Spleen (tissue), 11 donors: Measurements from ENCODE around the gene NDUFB7. TPM values are rescaled to one million over a fixed set of nuclear protein-coding genes. Genes with fewer than 3 reads are reported as not detected.

Source experiments
- DNase-seq: peaks from one replicate; pipeline ENCODE4 v3.0.0-alpha.2; 2020
- H3K27ac ChIP-seq, 8 donors: fragments of 200-600 bp; sonication (generic) in 7 of 8; 1 replicate in 4 of 8; 2 replicates in 4 of 8; pipeline versions ENCODE4 v1.5.0 to v1.8.0; 2016 to 2021; ENCODE audit warnings: inconsistent platforms in 4 of 8, mild to moderate bottlenecking in 4 of 8, moderate library complexity in 1 of 8
- H3K27me3 ChIP-seq, 7 donors: fragments of 200-600 bp; sonication (generic) in 6 of 7; replicated peaks in 1 of 7; 1 replicate in 4 of 7; 2 replicates in 3 of 7; pipeline versions ENCODE4 v1.5.0 to v1.8.0; 2016 to 2021; ENCODE audit warnings: inconsistent platforms in 3 of 7, mild to moderate bottlenecking in 1 of 7
- H3K36me3 ChIP-seq, 6 donors: fragments of 200-600 bp; sonication (generic) in 5 of 6; 1 replicate in 4 of 6; 2 replicates in 2 of 6; pipeline versions ENCODE4 v1.5.0 to v1.8.0; 2016 to 2021; ENCODE audit warnings: inconsistent platforms in 2 of 6
- H3K4me1 ChIP-seq, 6 donors: fragments of 200-600 bp; sonication (generic) in 5 of 6; 1 replicate in 3 of 6; 2 replicates in 3 of 6; pipeline versions ENCODE4 v1.5.0 to v1.8.0; 2016 to 2021; ENCODE audit warnings: inconsistent platforms in 3 of 6
- H3K4me3 ChIP-seq, 8 donors: fragments of 200-600 bp; sonication (generic) in 7 of 8; 1 replicate in 4 of 8; 2 replicates in 4 of 8; pipeline versions ENCODE4 v1.5.0 to v1.8.0; 2016 to 2021; ENCODE audit warnings: inconsistent platforms in 4 of 8, mild to moderate bottlenecking in 4 of 8, moderate library complexity in 2 of 8
- H3K9me3 ChIP-seq, 8 donors: fragments of 200-600 bp; sonication (generic) in 7 of 8; 1 replicate in 4 of 8; 2 replicates in 4 of 8; pipeline versions ENCODE4 v1.5.0 to v1.8.0; 2016 to 2021; ENCODE audit warnings: inconsistent platforms in 4 of 8
- CTCF ChIP-seq, 11 experiments: fragments of 200-600 bp in 7 of 11; fragments of 450-650 bp in 4 of 11; sonication (generic) in 4 of 11; IDR thresholded peaks in 8 of 11; conservative IDR thresholded peaks in 3 of 11; 1 replicate in 7 of 11; 2 replicates in 4 of 11; pipeline versions ENCODE4 v1.4.0 to v1.8.0; 2016 to 2021; ENCODE audit warnings: antibody characterized with exemption in 11 of 11, inconsistent platforms in 4 of 11, mild to moderate bottlenecking in 1 of 11
- POLR2A ChIP-seq, 3 donors: fragments of 450-650 bp; IDR thresholded peaks; one replicate each; pipeline ENCODE4 v1.5.1; 2017; ENCODE audit warnings: antibody characterized with exemption in 3 of 3, mild to moderate bottlenecking in 1 of 3
- POLR2AphosphoS5 ChIP-seq, 3 donors: sonication (generic); formaldehyde crosslinking; IDR thresholded peaks; one replicate each; pipeline ENCODE4 v1.5.1; 2017; ENCODE audit warnings: antibody characterized with exemption in 3 of 3
- WGBS, 5 donors: extraction: QIAGEN DNeasy Blood & Tissue Kit in 3 of 5; methylation state at CpG; one replicate each; pipeline versions ENCODE4 v1.1.5 to v1.1.7; 2013 to 2018; 5-methylcytosine and 5-hydroxymethylcytosine counted together
- intact Hi-C: fragments of 100-400 bp; cut with DNase I; formaldehyde crosslinking; loops from one replicate; pipeline ENCODE4 v1.15.0; 2023; ENCODE audit warnings: low total_unique reads
- polyA plus RNA-seq, 3 donors: library from polyadenylated mRNA; stranded (reverse); fragments of 200-250 nt; gene quantifications; one replicate each; pipeline ENCODE4 v1.2.1, GENCODE V29; 2013
- total RNA-seq, 7 donors: library from RNA; depleted of rRNA in 3 of 7; stranded (reverse); fragments of >200 nt in 3 of 7; fragmentation: NEBNext Ultra II Directional in 4 of 7; extraction: Animal tissue kit (Norgen Biotek cat#: 25700) in 4 of 7; gene quantifications; one replicate each; pipeline versions ENCODE4 v1.1.0 to v1.2.1, GENCODE V29; 2016 to 2021
- donor health status: healthy with polysubstance abuse.
- donor health status: DM: no; HTN: no; CAD: no; lungs with moderate emphysema.
- donor health status: DM: no; HTN: no; CAD: no.
- donor health status: Bipolar disorder and iron deficiency.
- donor health status: healthy.
- donor health status: DM: no; HTN: no; CAD: no.
- donor health status: DM: yes; HTN: yes; CAD: no.

NDUFB7 gene
- total and polyA plus RNA-seq, 10 donors, result 77.2 to 374 (median 152) TPM

GRCh38 chr19:14540741-14541525 is 30.9 kb downstream of the NDUFB7 start:
- intact Hi-C loops, result no loop called here
- WGBS, 5 donors, result 90 to 97% (median 94%) methylated on average over 19 of the region's 19 CpGs
- Histone ChIP-seq H3K36me3 (peaks cover 0 to 39% (median 4%) of the 10 kb centered on the region in 6 donors), H3K27me3 (no peaks in the 10 kb centered on the region), H3K4me1 (peaks cover 0 to 49% (median 11%) of the 10 kb centered on the region in 6 donors), H3K4me3 (no peak overlapping the region), H3K27ac (no peak overlapping the region), H3K9me3 (no peaks in the 10 kb centered on the region)
- no peak for DNase-seq
- TF ChIP-seq POLR2A (IDR thresholded peaks at IDR 0.05) (no peak), CTCF (IDR thresholded peaks at IDR 0.05 in 8 of 11, conservative IDR thresholded peaks at IDR 0.05 in 3 of 11) (no peak), POLR2AphosphoS5 (IDR thresholded peaks at IDR 0.05) (no peak)

- Histone ChIP-seq H3K36me3 (peaks cover 0 to 30% (median 0%) of the 10 kb centered on the region in 6 donors), H3K4me3 (peak overlapping the region in 3 of 8 donors; percentile 18 to 41 (median 23)), H3K27ac (peak overlapping the region in 2 of 8 donors; percentile 27 to 45), H3K9me3 (no peaks in the 10 kb centered on the region), H3K27me3 (no peaks in the 10 kb centered on the region), H3K4me1 (peaks cover 0 to 50% (median 20%) of the 10 kb centered on the region in 6 donors)
- intact Hi-C loops, result no loop called here
- no peak for TF ChIP-seq POLR2AphosphoS5 (IDR thresholded peaks at IDR 0.05)
- TF ChIP-seq CTCF (IDR thresholded peaks at IDR 0.05 in 8 of 11, conservative IDR thresholded peaks at IDR 0.05 in 3 of 11), result no peak
- no peak for TF ChIP-seq POLR2A (IDR thresholded peaks at IDR 0.05)
- DNase-seq, result no peak
- WGBS, 5 donors, result 30 to 47% (median 40%) methylated on average over 17 to 24 of the region's 24 CpGs
These were observed 34.8 kb downstream of the NDUFB7 start for GRCh38 chr19:14536926-14537692.

GRCh38 chr19:14533450-14533849 is 38.4 kb downstream of the NDUFB7 start:
- 88 to 95% (median 90%) methylated on average over 5 of the region's 5 CpGs for WGBS, 5 donors
- no peak for DNase-seq
- no peak overlapping the region for H3K27ac ChIP-seq

More at GRCh38 chr19:14533450-14533849, 38.4 kb downstream of the NDUFB7 start:
- Histone ChIP-seq H3K4me3 (no peak overlapping the region), H3K36me3 (peaks cover 0 to 11% (median 0%) of the 10 kb centered on the region in 6 donors), H3K4me1 (peaks cover 11 to 81% (median 45%) of the 10 kb centered on the region in 6 donors), H3K27me3 (no peaks in the 10 kb centered on the region), H3K9me3 (no peaks in the 10 kb centered on the region)
- intact Hi-C loops, result no loop called here
- TF ChIP-seq POLR2A (IDR thresholded peaks at IDR 0.05) (no peak), CTCF (IDR thresholded peaks at IDR 0.05 in 8 of 11, conservative IDR thresholded peaks at IDR 0.05 in 3 of 11) (no peak), POLR2AphosphoS5 (IDR thresholded peaks at IDR 0.05) (no peak)
